ENCODE results near the gene LRCH1. TPM values are rescaled to one million over a fixed set of nuclear protein-coding genes. Genes with fewer than 3 reads are reported as not detected.

The LRCH1 gene
- total RNA-seq, 3 donors from 2014 or later: 13.5 to 16.4 (median 14.7) TPM

DNA sequence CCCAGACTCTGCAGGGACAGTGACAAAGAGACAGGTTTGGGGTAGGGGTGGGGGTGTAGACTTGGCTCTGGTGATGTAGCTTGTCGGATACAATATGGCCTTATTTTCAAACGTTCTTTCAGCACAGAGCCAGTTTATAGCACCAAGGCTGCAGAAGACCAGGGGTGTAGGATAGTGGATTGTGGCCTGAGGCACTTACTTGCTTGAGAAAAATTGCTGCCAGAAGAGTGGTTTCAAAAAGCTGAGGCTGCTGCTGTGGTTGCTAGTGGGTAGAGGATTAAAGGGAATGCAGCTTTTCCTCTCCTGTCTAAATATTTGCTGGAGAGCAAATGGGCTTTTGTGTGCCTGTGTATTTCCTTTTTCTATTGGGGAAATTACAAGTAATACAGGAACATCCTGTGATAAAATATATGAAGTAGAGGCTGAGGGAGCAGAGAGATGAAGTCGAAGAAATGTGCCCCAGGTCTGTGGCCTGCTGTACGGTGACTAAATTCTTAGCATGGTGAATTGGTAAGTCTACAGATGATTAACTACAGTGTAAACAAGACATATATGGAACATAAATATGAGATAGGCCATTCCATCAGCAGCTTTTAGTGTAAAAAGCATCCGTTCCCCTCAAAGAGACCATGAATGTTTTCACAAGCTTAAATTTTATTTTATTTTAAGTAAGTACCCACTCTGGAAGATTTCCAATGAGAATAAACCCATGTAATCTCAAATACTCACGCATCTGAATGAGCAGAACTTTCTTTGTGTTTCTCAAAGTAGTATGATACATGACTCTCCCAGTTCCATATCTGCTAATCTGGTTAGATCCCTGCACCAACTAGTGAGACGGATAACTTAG lies 112.9 kb downstream of the LRCH1 start:
- H3K9me3 Mint-ChIP-seq: no peaks in the 10 kb centered on the region
- ATAC-seq (peak in 1 of 2 donors; percentile 42), DNase-seq (no peak)
- H3K27me3 Mint-ChIP-seq (ENCODE audit: low read depth): no peaks in the 10 kb centered on the region
- H3K4me1 Mint-ChIP-seq (ENCODE audit: low read depth): peaks cover 59% of the 10 kb centered on the region
- peaks cover 6% of the 10 kb centered on the region for H3K36me3 Mint-ChIP-seq (ENCODE audit: insufficient read depth)
- no peak overlapping the region for H3K4me3 Mint-ChIP-seq

GRCh38 chr13:46666727-46667456 lies 113.9 kb downstream of the LRCH1 start:
- Mint-ChIP-seq H3K27me3 (ENCODE audit: low read depth) (no peaks in the 10 kb centered on the region), H3K4me1 (ENCODE audit: low read depth) (peaks cover 59% of the 10 kb centered on the region), H3K9me3 (no peaks in the 10 kb centered on the region), H3K4me3 (peak overlapping the region; percentile 49), H3K36me3 (ENCODE audit: insufficient read depth) (peaks cover 11% of the 10 kb centered on the region)
- no peak for ATAC-seq
- DNase-seq: no peak

- peaks cover 19% of the 10 kb centered on the region for H3K36me3 Mint-ChIP-seq (ENCODE audit: insufficient read depth)
- H3K27me3 Mint-ChIP-seq (ENCODE audit: low read depth): no peaks in the 10 kb centered on the region
- peak overlapping the region; percentile 73 for H3K4me3 Mint-ChIP-seq
- H3K4me1 Mint-ChIP-seq (ENCODE audit: low read depth): peaks cover 54% of the 10 kb centered on the region
- ATAC-seq (peak; percentile 74), DNase-seq (no peak)
- no peaks in the 10 kb centered on the region for H3K9me3 Mint-ChIP-seq
Measured at GRCh38 chr13:46667687-46668281, 114.8 kb downstream of the LRCH1 start.

DNA sequence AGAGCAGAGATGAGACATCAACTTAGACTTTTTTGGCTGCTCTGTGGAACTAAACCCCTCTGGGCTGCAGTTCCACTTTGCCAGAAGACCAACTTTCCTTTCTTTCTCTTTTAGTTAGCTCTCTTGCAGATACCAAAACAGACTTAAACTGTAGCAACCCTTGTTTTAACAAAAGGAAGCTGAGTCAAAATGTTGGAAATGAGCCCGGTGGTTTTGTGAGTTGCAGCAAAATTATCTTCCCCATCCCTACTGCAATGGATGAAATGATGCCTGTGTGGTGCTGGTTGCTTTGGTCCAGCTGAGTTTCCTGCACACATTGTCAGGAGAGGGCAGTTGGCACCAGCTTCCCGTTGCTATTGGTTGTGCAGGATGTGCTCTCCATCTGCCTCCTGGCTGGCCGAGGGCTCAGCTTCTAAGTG lies 115.3 kb downstream of the LRCH1 start:
- Mint-ChIP-seq H3K4me1 (ENCODE audit: low read depth) (peaks cover 50% of the 10 kb centered on the region), H3K36me3 (ENCODE audit: insufficient read depth) (peaks cover 19% of the 10 kb centered on the region), H3K27me3 (ENCODE audit: low read depth) (no peaks in the 10 kb centered on the region), H3K4me3 (peak overlapping the region; percentile 73), H3K9me3 (no peaks in the 10 kb centered on the region)
- ATAC-seq: peak; percentile 60 to 73
- no peak for DNase-seq

GRCh38 chr13:46668931-46669525 lies 116.1 kb downstream of the LRCH1 start:
- peak overlapping the region; percentile 31 for H3K4me3 Mint-ChIP-seq
- ATAC-seq (no peak), DNase-seq (no peak)
- H3K27me3 Mint-ChIP-seq (ENCODE audit: low read depth): no peaks in the 10 kb centered on the region
- peaks cover 43% of the 10 kb centered on the region for H3K4me1 Mint-ChIP-seq (ENCODE audit: low read depth)
- no peaks in the 10 kb centered on the region for H3K9me3 Mint-ChIP-seq
- peaks cover 19% of the 10 kb centered on the region for H3K36me3 Mint-ChIP-seq (ENCODE audit: insufficient read depth)

GRCh38 chr13:46672338-46673090 lies 119.5 kb downstream of the LRCH1 start:
- no peak for DNase-seq
- Mint-ChIP-seq H3K36me3 (ENCODE audit: insufficient read depth) (peaks cover 24% of the 10 kb centered on the region), H3K4me1 (ENCODE audit: low read depth) (peaks cover 25% of the 10 kb centered on the region), H3K27me3 (ENCODE audit: low read depth) (no peaks in the 10 kb centered on the region), H3K4me3 (no peak overlapping the region), H3K9me3 (no peaks in the 10 kb centered on the region)
- no peak for ATAC-seq

- no peak for ATAC-seq
- Mint-ChIP-seq H3K4me3 (no peak overlapping the region), H3K4me1 (ENCODE audit: low read depth) (peaks cover 11% of the 10 kb centered on the region), H3K9me3 (no peaks in the 10 kb centered on the region), H3K36me3 (ENCODE audit: insufficient read depth) (peaks cover 20% of the 10 kb centered on the region), H3K27me3 (ENCODE audit: low read depth) (no peaks in the 10 kb centered on the region)
- DNase-seq: no peak
Measured at GRCh38 chr13:46675016-46675415, 122.0 kb downstream of the LRCH1 start.

DNA sequence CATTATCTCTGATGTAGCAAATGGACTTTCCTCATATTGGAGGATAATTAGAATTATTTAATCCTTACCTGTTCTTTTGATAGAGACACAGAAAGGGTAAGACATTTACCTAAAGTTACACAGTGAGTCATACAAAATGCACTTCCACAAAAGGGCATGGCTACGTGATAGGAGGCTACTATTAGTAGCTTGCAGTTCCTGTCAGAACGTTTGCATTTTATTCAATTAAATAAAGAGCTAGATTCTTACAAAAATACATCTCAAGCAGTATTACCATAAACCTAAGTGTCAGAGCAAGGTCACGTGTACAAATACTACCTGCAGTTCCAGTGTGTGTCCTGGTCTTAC lies 123.4 kb downstream of the LRCH1 start:
- no peak overlapping the region for H3K4me3 Mint-ChIP-seq
- peaks cover 11% of the 10 kb centered on the region for H3K4me1 Mint-ChIP-seq (ENCODE audit: low read depth)
- H3K36me3 Mint-ChIP-seq (ENCODE audit: insufficient read depth): peaks cover 15% of the 10 kb centered on the region
- no peak for DNase-seq
- ATAC-seq: no peak
- no peaks in the 10 kb centered on the region for H3K27me3 Mint-ChIP-seq (ENCODE audit: low read depth)
- H3K9me3 Mint-ChIP-seq: no peaks in the 10 kb centered on the region

DNA sequence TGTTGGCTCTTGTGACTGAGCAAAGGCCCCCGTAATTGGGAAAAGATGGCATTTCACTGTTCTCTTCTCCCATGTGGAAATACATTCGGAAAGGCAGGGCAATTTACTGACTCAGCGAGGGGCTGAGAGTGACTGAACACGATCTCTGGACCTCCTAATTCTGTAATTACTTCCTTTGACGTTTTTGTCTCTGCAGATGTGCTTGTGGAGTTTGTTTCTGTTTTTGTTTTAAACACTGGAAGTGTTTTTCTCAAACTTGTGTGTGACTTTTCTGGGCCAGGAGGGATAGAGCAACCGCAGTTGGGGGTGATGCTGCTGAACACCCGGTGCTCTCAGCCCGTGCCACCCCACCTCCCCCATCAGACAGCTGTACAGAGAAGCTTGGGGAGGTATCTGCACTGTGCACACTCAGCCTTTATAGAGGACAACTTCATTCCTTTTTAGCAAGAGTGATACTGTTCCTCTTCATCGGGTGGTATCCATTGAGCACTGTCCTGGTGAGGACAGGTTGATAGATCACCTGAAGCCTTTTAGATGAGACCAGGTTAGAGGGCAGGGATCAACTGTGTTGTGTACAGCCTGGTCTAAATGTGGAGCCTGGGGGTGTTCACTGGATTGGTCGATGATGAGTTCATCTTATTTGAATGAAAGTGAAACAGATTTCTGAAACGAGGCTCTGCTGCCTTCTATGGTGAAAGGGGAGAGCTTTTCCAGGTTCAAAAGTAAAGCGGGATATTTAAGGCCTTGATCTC lies 126.6 kb downstream of the LRCH1 start:
- no peak for DNase-seq
- peak; percentile 89 for ATAC-seq
- no peak overlapping the region for H3K4me3 Mint-ChIP-seq
- peaks cover 19% of the 10 kb centered on the region for H3K36me3 Mint-ChIP-seq (ENCODE audit: insufficient read depth)
- H3K4me1 Mint-ChIP-seq (ENCODE audit: low read depth): peaks cover 19% of the 10 kb centered on the region
- H3K27me3 Mint-ChIP-seq (ENCODE audit: low read depth): no peaks in the 10 kb centered on the region
- no peaks in the 10 kb centered on the region for H3K9me3 Mint-ChIP-seq

DNA sequence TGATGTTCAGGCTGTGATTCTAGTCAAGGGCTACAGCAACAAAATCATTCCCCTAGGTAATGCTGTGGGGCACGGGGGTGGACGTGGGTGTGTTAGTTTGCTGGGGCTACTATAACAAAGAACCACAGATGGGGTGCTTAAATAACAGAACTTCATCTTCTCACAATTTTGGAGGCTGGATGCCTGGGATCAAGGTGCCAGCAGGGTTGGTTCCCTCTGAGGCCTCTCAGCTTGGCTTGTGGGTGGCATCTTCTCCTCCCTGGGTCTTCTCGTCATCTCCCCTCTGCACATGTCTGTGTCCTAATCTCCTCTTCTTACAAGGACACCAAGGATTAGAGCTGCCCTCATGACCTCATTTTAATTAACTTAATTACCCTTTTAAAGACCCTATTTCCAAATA lies 129.0 kb downstream of the LRCH1 start:
- DNase-seq (no peak), ATAC-seq (no peak)
- Mint-ChIP-seq H3K36me3 (ENCODE audit: insufficient read depth) (peaks cover 25% of the 10 kb centered on the region), H3K4me1 (ENCODE audit: low read depth) (peaks cover 10% of the 10 kb centered on the region), H3K27me3 (ENCODE audit: low read depth) (no peaks in the 10 kb centered on the region), H3K9me3 (no peaks in the 10 kb centered on the region), H3K4me3 (no peak overlapping the region)

GRCh38 chr13:46682707-46683106 lies 129.7 kb downstream of the LRCH1 start:
- ATAC-seq: no peak
- H3K36me3 Mint-ChIP-seq (ENCODE audit: insufficient read depth): peaks cover 25% of the 10 kb centered on the region
- H3K4me1 Mint-ChIP-seq (ENCODE audit: low read depth): peaks cover 13% of the 10 kb centered on the region

DNA sequence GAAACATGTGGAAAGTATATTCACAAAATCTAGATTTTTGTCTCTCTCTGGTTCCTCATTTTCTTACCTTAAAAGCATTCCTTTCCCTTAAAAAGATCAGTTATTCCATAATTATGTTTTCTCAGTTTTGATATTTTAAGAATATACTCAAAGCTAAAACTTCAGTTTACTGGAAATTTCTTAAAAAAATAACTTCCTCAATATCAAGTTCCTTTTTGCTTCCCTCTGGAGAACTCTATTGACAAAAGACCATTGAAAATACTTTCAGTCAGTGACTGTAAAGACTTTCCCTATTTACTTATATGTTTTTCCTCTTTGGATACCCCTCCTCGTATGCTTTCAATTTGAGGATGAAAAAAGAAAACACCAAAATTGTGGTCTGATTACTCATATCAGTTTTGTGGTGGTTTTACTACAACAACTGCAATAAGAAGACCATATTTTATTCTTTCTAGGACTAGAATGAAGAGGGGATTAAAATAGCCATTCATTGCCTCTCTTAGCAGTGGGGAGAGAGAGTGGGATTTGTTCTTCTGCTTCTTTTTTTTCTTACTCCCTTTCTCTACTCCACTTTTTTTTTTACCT lies 130.8 kb downstream of the LRCH1 start:
- H3K4me3 Mint-ChIP-seq: no peak overlapping the region
- ATAC-seq (no peak), DNase-seq (no peak)
- H3K4me1 Mint-ChIP-seq (ENCODE audit: low read depth): peaks cover 15% of the 10 kb centered on the region
- no peaks in the 10 kb centered on the region for H3K27me3 Mint-ChIP-seq (ENCODE audit: low read depth)
- H3K36me3 Mint-ChIP-seq (ENCODE audit: insufficient read depth): peaks cover 25% of the 10 kb centered on the region
- H3K9me3 Mint-ChIP-seq: no peaks in the 10 kb centered on the region

More at GRCh38 chr13:46682707-46683106, 129.7 kb downstream of the LRCH1 start:
- no peak for DNase-seq
- Mint-ChIP-seq H3K27me3 (ENCODE audit: low read depth) (no peaks in the 10 kb centered on the region), H3K4me3 (no peak overlapping the region), H3K9me3 (no peaks in the 10 kb centered on the region)

Data from activated T-cell treated with anti-CD3 and anti-CD28 coated beads, Interleukin-2, amount 50 U/mL, for 4 hours (primary cell).